CD14-positive monocyte (primary cell): ENCODE results near the gene CASTOR1. TPM values are rescaled to one million over a fixed set of nuclear protein-coding genes. Genes with fewer than 3 reads are reported as not detected.
A peak's percentile ranks its signal among the peaks of the same experiment; 100 is the strongest.

ENCODE experiments used
- DNase-seq, 3 donors: peaks; one replicate each; pipeline ENCODE4 v3.0.0-alpha.2; 2011 to 2022
- H2AFZ ChIP-seq: 2 replicates; pipeline ENCODE4 v1.6.0; 2012; ENCODE audit warnings: mild to moderate bottlenecking, low read depth, low read length, inconsistent platforms; ENCODE audit not compliant: insufficient read depth, poor library complexity, severe bottlenecking
- H3K27ac ChIP-seq, 2 donors: 1 replicate in 1 of 2; 2 replicates in 1 of 2; pipeline ENCODE4 v1.5.1; 2012 to 2013; ENCODE audit warnings: low read length in 2 of 2, control low read depth in 1 of 2, inconsistent platforms in 1 of 2, low read depth in 1 of 2, mild to moderate bottlenecking in 1 of 2
- H3K27me3 ChIP-seq, 2 donors: one replicate each; pipeline versions ENCODE4 v1.6.0 to v1.6.1; 2011 to 2013; ENCODE audit warnings: low read length in 2 of 2; ENCODE audit not compliant: control insufficient read depth in 2 of 2, insufficient read depth in 2 of 2
- H3K36me3 ChIP-seq, 2 donors: replicated peaks in 1 of 2; 1 replicate in 1 of 2; 2 replicates in 1 of 2; pipeline versions ENCODE4 v1.5.1 to v1.6.1; 2012 to 2013; ENCODE audit warnings: low read length in 2 of 2, control low read depth in 1 of 2, inconsistent platforms in 1 of 2, mild to moderate bottlenecking in 1 of 2; ENCODE audit not compliant: insufficient read depth in 2 of 2, control insufficient read depth in 1 of 2
- H3K4me1 ChIP-seq, 2 donors: 1 replicate in 1 of 2; 2 replicates in 1 of 2; pipeline versions ENCODE4 v1.5.1 to v1.6.1; 2012 to 2013; ENCODE audit warnings: low read length in 2 of 2, control low read depth in 1 of 2, inconsistent platforms in 1 of 2, mild to moderate bottlenecking in 1 of 2, moderate library complexity in 1 of 2; ENCODE audit not compliant: insufficient read depth in 2 of 2, control insufficient read depth in 1 of 2
- H3K4me2 ChIP-seq: replicated peaks from 2 replicates; pipeline ENCODE3; 2012; ENCODE audit warnings: low read length, moderate library complexity, mild to moderate bottlenecking; ENCODE audit not compliant: poor library complexity, severe bottlenecking; ENCODE audit errors: extremely low read depth
- H3K4me3 ChIP-seq, 3 experiments: fragments of 200-600 bp in 1 of 3; sonication (generic) in 1 of 3; replicated peaks in 1 of 3; 1 replicate in 2 of 3; 2 replicates in 1 of 3; pipeline ENCODE4 v1.5.1; 2011 to 2013; ENCODE audit warnings: low read length in 3 of 3, mild to moderate bottlenecking in 3 of 3, control low read depth in 2 of 3, low read depth in 2 of 3, inconsistent platforms in 1 of 3, moderate library complexity in 1 of 3
- H3K79me2 ChIP-seq: 2 replicates; pipeline ENCODE4 v1.6.0; 2012; ENCODE audit warnings: mild to moderate bottlenecking, control low read depth, inconsistent platforms, low read length, moderate library complexity; ENCODE audit not compliant: insufficient read depth
- H3K9ac ChIP-seq: 2 replicates; pipeline ENCODE4 v1.6.0; 2017; ENCODE audit warnings: low read length, mild to moderate bottlenecking; ENCODE audit not compliant: insufficient read depth, poor library complexity, severe bottlenecking
- H3K9me3 ChIP-seq, 2 donors: replicated peaks in 1 of 2; 1 replicate in 1 of 2; 2 replicates in 1 of 2; pipeline versions ENCODE4 v1.5.1 to v1.6.1; 2012 to 2013; ENCODE audit warnings: low read length in 2 of 2, control low read depth in 1 of 2; ENCODE audit not compliant: control insufficient read depth in 1 of 2, insufficient read depth in 1 of 2
- H4K20me1 ChIP-seq: 2 replicates; pipeline ENCODE4 v1.6.0; 2012; ENCODE audit warnings: mild to moderate bottlenecking, low read length, control low read depth, moderate library complexity; ENCODE audit not compliant: insufficient read depth
- H3K27ac Mint-ChIP-seq, 7 donors: one replicate each; pipeline ENCODE4 v1.8.0; 2020; ENCODE audit warnings: mild to moderate bottlenecking in 7 of 7, mixed read lengths in 7 of 7, moderate library complexity in 6 of 7, inconsistent platforms in 2 of 7
- H3K27me3 Mint-ChIP-seq, 3 donors: one replicate each; pipeline ENCODE4 v1.8.0; 2021 to 2022; ENCODE audit warnings: low read depth in 3 of 3, mild to moderate bottlenecking in 3 of 3, mixed read lengths in 3 of 3, moderate library complexity in 3 of 3, inconsistent platforms in 1 of 3
- H3K36me3 Mint-ChIP-seq, 2 donors: one replicate each; pipeline ENCODE4 v1.8.0; 2020; ENCODE audit warnings: mixed read lengths in 2 of 2, inconsistent platforms in 1 of 2, mild to moderate bottlenecking in 1 of 2
- H3K4me1 Mint-ChIP-seq: one replicate; pipeline ENCODE4 v1.8.0; 2020; ENCODE audit warnings: mild to moderate bottlenecking, mixed read lengths
- H3K4me3 Mint-ChIP-seq, 2 donors: one replicate each; pipeline ENCODE4 v1.8.0; 2020; ENCODE audit warnings: mild to moderate bottlenecking in 2 of 2, mixed read lengths in 2 of 2, moderate library complexity in 1 of 2
- H3K9me3 Mint-ChIP-seq, 7 donors: one replicate each; pipeline ENCODE4 v1.8.0; 2020 to 2022; ENCODE audit warnings: mixed read lengths in 7 of 7, mild to moderate bottlenecking in 6 of 7, moderate library complexity in 6 of 7, inconsistent platforms in 2 of 7
- CTCF ChIP-seq: fragments of 200-600 bp; IDR thresholded peaks from one replicate; pipeline ENCODE4 v1.8.0; 2022; ENCODE audit warnings: antibody characterized with exemption, mild to moderate bottlenecking
- WGBS: methylation state at CpG from one replicate; pipeline ENCODE4 v1.1.5; 2013; ENCODE audit warnings: missing lambda C conversion rate; ENCODE audit not compliant: insufficient coverage; 5-methylcytosine and 5-hydroxymethylcytosine counted together
- intact Hi-C, 2 donors: fragments of 100-400 bp; cut with micrococcal nuclease; formaldehyde crosslinking; loops; one replicate each; pipeline versions ENCODE4 v1.15.0 to v1.15.1; 2023
- polyA plus RNA-seq, 3 donors: library from polyadenylated mRNA; depleted of rRNA in 1 of 3; unstranded in 2 of 3; stranded (reverse) in 1 of 3; fragments of 300-500 nt in 2 of 3; fragments of >200 nt in 1 of 3; fragmentation: Illumina TruSeq in 2 of 3; gene quantifications; 1 replicate in 2 of 3; 2 replicates in 1 of 3; pipeline ENCODE4 v1.2.3, GENCODE V29; 2012 to 2021

The CASTOR1 gene
- polyA plus RNA-seq, 3 donors, result 6.4 to 15.5 (median 6.5) TPM

GRCh38 chr22:30324014-30324730 is 34.9 kb upstream of the CASTOR1 start:
- Mint-ChIP-seq H3K4me3 (peak overlapping the region; percentile 88 to 91), H3K4me1 (peaks cover 73% of the 10 kb centered on the region), H3K27ac (peak overlapping the region; percentile 80 to 90 (median 87)), H3K36me3 (peaks cover 28 to 34% of the 10 kb centered on the region in 2 donors), H3K27me3 (no peaks in the 10 kb centered on the region), H3K9me3 (no peaks in the 10 kb centered on the region)
- Histone ChIP-seq H3K4me1 (peaks cover 55 to 75% of the 10 kb centered on the region in 2 donors), H3K9ac (no peak overlapping the region), H3K4me3 (peak overlapping the region in 2 of 3 experiments; percentile 86 to 88), H3K9me3 (no peaks in the 10 kb centered on the region), H2AFZ (peak overlapping the region; percentile 27), H3K27me3 (no peaks in the 10 kb centered on the region), H4K20me1 (peaks cover 18% of the 10 kb centered on the region), H3K79me2 (peaks cover 55% of the 10 kb centered on the region), H3K36me3 (peaks cover 6 to 22% of the 10 kb centered on the region in 2 donors), H3K4me2 (peak overlapping the region; percentile 79), H3K27ac (peak overlapping the region; percentile 34 to 77)
- WGBS, result no CpG with 5 or more reads among the region's 8 CpGs
- DNase-seq, result peak; percentile 44 to 58 (median 57)
- intact Hi-C loops, result loop anchor here in 1 of 2 donors (2.0 kb wide), 1 partner anchor 13 kb away; no protein-coding TSS in a partner anchor
- TF ChIP-seq CTCF, result no peak

- Histone ChIP-seq H3K36me3 (peaks cover 6 to 16% of the 10 kb centered on the region in 2 donors), H3K9me3 (no peaks in the 10 kb centered on the region), H4K20me1 (peaks cover 19% of the 10 kb centered on the region), H3K4me1 (peaks cover 65 to 84% of the 10 kb centered on the region in 2 donors), H3K4me2 (no peak overlapping the region), H3K27me3 (no peaks in the 10 kb centered on the region), H3K9ac (no peak overlapping the region), H3K27ac (no peak overlapping the region), H3K79me2 (peaks cover 57% of the 10 kb centered on the region), H2AFZ (no peak overlapping the region), H3K4me3 (no peak overlapping the region)
- no peaks in the 10 kb centered on the region for H3K9me3 Mint-ChIP-seq
- H3K27ac Mint-ChIP-seq, result peak overlapping the region in 2 of 7 donors; percentile 2 to 88
- H3K36me3 Mint-ChIP-seq, result peaks cover 29 to 35% of the 10 kb centered on the region in 2 donors
- intact Hi-C loops, result no loop called here
- no peak for DNase-seq
- peaks cover 82% of the 10 kb centered on the region for H3K4me1 Mint-ChIP-seq
- TF ChIP-seq CTCF, result no peak
- WGBS, result no CpG with 5 or more reads among the region's 3 CpGs
- H3K4me3 Mint-ChIP-seq, result no peak overlapping the region
- H3K27me3 Mint-ChIP-seq, result no peaks in the 10 kb centered on the region
Observed at GRCh38 chr22:30323246-30323645, 33.9 kb upstream of the CASTOR1 start.
